Trophoblast cell (in vitro differentiated cells and primary cell): ENCODE results near the gene DERA.

ENCODE experiments used
- DNase-seq, 2 donors: peaks; one replicate each; pipeline ENCODE4 v3.0.0-alpha.2; 2016
- H2AFZ ChIP-seq: 2 replicates; pipeline ENCODE4 v1.6.1; 2013; ENCODE audit warnings: low read length, moderate library complexity, mild to moderate bottlenecking; ENCODE audit not compliant: insufficient read depth, poor library complexity
- H2AK5ac ChIP-seq: 2 replicates; pipeline ENCODE4 v1.6.1; 2013; ENCODE audit warnings: mild to moderate bottlenecking, low read length
- H2BK120ac ChIP-seq: 2 replicates; pipeline ENCODE4 v1.6.1; 2013; ENCODE audit warnings: low read length, mild to moderate bottlenecking, moderate library complexity; ENCODE audit not compliant: insufficient read depth, poor library complexity
- H2BK12ac ChIP-seq: 2 replicates; pipeline ENCODE4 v1.6.1; 2013; ENCODE audit warnings: mild to moderate bottlenecking, low read length, moderate library complexity
- H2BK5ac ChIP-seq: 2 replicates; pipeline ENCODE4 v1.6.1; 2013; ENCODE audit warnings: low read length, low read depth, moderate library complexity, mild to moderate bottlenecking; ENCODE audit not compliant: poor library complexity
- H3K14ac ChIP-seq: 2 replicates; pipeline ENCODE4 v1.6.1; 2013; ENCODE audit warnings: mild to moderate bottlenecking, low read length
- H3K18ac ChIP-seq: 2 replicates; pipeline ENCODE4 v1.6.1; 2013; ENCODE audit warnings: mild to moderate bottlenecking, low read length
- H3K23ac ChIP-seq: 2 replicates; pipeline ENCODE4 v1.6.1; 2013; ENCODE audit warnings: low read length
- H3K27ac ChIP-seq: 2 replicates; pipeline ENCODE4 v1.5.1; 2013; ENCODE audit warnings: low read depth, mild to moderate bottlenecking, inconsistent platforms, low read length, moderate library complexity
- H3K27me3 ChIP-seq: 2 replicates; pipeline ENCODE4 v1.6.1; 2013; ENCODE audit warnings: inconsistent platforms, mild to moderate bottlenecking, low read length, moderate library complexity; ENCODE audit not compliant: insufficient read depth
- H3K36me3 ChIP-seq, 2 experiments: 1 replicate in 1 of 2; 2 replicates in 1 of 2; pipeline ENCODE4 v1.6.1; 2013; ENCODE audit warnings: low read length in 2 of 2, mild to moderate bottlenecking in 2 of 2, moderate library complexity in 1 of 2; ENCODE audit not compliant: insufficient read depth in 2 of 2, control insufficient read depth in 1 of 2
- H3K4ac ChIP-seq: 2 replicates; pipeline ENCODE4 v1.6.1; 2013; ENCODE audit warnings: low read depth, mild to moderate bottlenecking, low read length, moderate library complexity
- H3K4me1 ChIP-seq, 2 experiments: 1 replicate in 1 of 2; 2 replicates in 1 of 2; pipeline ENCODE4 v1.6.1; 2013; ENCODE audit warnings: low read length in 2 of 2, mild to moderate bottlenecking in 2 of 2, moderate library complexity in 1 of 2; ENCODE audit not compliant: insufficient read depth in 2 of 2, control insufficient read depth in 1 of 2
- H3K4me2 ChIP-seq: 2 replicates; pipeline ENCODE4 v1.6.1; 2013; ENCODE audit warnings: inconsistent platforms, mild to moderate bottlenecking, low read length, moderate library complexity
- H3K4me3 ChIP-seq: 2 replicates; pipeline ENCODE4 v1.5.1; 2013; ENCODE audit warnings: mild to moderate bottlenecking, low read depth, low read length, inconsistent platforms
- H3K79me1 ChIP-seq: one replicate; pipeline ENCODE4 v1.6.1; 2013; ENCODE audit warnings: low read length
- H3K79me2 ChIP-seq: 2 replicates; pipeline ENCODE4 v1.6.1; 2013; ENCODE audit warnings: low read length, mild to moderate bottlenecking; ENCODE audit not compliant: control insufficient read depth, insufficient read depth, poor library complexity
- H3K9ac ChIP-seq: 2 replicates; pipeline ENCODE4 v1.6.1; 2013; ENCODE audit warnings: mild to moderate bottlenecking, low read length
- H3K9me3 ChIP-seq: 2 replicates; pipeline ENCODE4 v1.6.1; 2013; ENCODE audit warnings: low read depth, mild to moderate bottlenecking, control low read depth, inconsistent platforms, low read length; ENCODE audit not compliant: insufficient read depth
- H4K12ac ChIP-seq: 2 replicates; pipeline ENCODE4 v1.6.1; 2013; ENCODE audit warnings: low read depth, mild to moderate bottlenecking, low read length, moderate library complexity
- H4K8ac ChIP-seq: 2 replicates; pipeline ENCODE4 v1.6.1; 2013; ENCODE audit warnings: low read depth, mild to moderate bottlenecking, low read length, moderate library complexity
- H4K91ac ChIP-seq: one replicate; pipeline ENCODE4 v1.6.1; 2013; ENCODE audit warnings: low read depth, mild to moderate bottlenecking, low read length, moderate library complexity
- WGBS: extraction: QIAGEN DNeasy Blood & Tissue Kit; methylation state at CpG from one replicate; pipeline ENCODE4 v1.1.7; 2013; ENCODE audit warnings: missing lambda C conversion rate; ENCODE audit not compliant: insufficient read length, insufficient coverage; ENCODE audit errors: extremely low coverage; 5-methylcytosine and 5-hydroxymethylcytosine counted together

The DERA gene

DNA sequence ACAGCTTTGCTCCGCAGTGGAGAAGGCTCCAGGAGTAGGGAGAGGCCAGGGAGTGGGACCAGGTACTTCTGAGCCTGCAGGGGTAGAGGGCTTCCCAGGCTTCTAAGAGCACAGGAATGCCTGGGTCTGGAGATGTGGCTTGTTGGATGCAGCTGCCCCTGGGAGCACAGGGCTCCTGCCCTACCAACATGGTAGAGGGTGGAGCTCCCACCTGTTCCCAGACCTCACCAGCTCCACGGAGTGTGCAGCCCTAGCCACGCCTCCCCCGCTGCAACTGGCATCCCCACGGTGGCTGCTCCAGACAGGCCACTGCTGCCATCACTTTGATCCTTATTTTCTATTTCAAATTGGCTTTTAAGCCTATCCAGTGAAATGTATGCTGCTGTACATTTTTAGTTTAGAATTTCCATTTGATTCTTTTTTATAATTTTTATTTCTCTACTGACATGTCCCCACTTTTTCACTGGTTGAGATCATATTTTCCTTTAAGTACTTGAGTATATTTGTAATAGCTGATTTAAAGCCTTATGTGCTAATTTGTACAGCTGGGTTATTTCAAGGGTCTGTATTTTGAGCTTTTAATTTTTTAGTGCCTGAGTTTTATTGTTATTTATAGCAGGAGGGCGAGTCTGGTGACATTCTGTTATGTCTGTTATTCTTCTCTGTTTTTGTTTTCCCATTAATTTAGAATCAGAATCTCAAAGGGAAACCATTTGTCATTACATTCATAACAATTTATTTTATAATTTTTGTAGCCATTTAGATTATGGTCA lies 78.0 kb downstream of the DERA start:
- Histone ChIP-seq H3K4me3 (no peak overlapping the region), H3K18ac (no peak overlapping the region), H4K91ac (no peak overlapping the region), H2BK120ac (no peak overlapping the region), H3K4ac (no peak overlapping the region), H2AK5ac (no peak overlapping the region), H3K4me2 (no peak overlapping the region), H2BK5ac (no peak overlapping the region), H2BK12ac (no peak overlapping the region), H3K27ac (no peak overlapping the region), H3K4me1 (no peaks in the 10 kb centered on the region), H3K9ac (no peak overlapping the region), H3K79me1 (no peaks in the 10 kb centered on the region), H3K14ac (no peak overlapping the region), H2AFZ (no peak overlapping the region), H3K36me3 (peaks cover 16% of the 10 kb centered on the region in 2 experiments), H3K27me3 (no peaks in the 10 kb centered on the region), H3K79me2 (no peaks in the 10 kb centered on the region), H4K8ac (no peak overlapping the region), H3K9me3 (no peaks in the 10 kb centered on the region), H4K12ac (no peak overlapping the region), H3K23ac (no peak overlapping the region)
- no CpG with 5 or more reads among the region's 6 CpGs for WGBS
- DNase-seq, result no peak

DNA sequence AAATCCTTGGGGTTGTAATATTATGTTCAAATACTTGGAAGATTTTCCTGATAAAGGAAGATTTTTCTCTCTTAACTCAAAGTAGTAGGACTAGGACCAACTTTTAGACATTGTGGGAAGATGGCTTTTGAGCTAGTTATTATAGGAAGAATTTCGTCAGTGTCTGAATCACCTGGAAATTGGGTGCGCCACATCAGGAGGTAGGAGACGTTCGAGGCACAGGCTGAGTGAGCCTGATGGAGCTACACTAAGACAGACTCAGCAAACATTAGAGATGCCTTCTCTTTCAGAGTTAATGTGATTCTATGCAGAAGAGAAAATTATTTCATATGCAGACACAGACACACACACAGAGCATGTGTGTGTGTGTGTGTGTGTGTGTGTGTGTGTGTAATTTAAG lies 84.7 kb downstream of the DERA start:
- no peak for DNase-seq
- Histone ChIP-seq H3K9ac (no peak overlapping the region), H3K27me3 (no peaks in the 10 kb centered on the region), H3K14ac (no peak overlapping the region), H4K91ac (no peak overlapping the region), H3K4me1 (no peaks in the 10 kb centered on the region), H4K8ac (no peak overlapping the region), H3K4me2 (no peak overlapping the region), H3K9me3 (no peaks in the 10 kb centered on the region), H3K79me2 (no peaks in the 10 kb centered on the region), H3K4me3 (no peak overlapping the region), H2AFZ (no peak overlapping the region), H3K27ac (no peak overlapping the region), H2BK5ac (no peak overlapping the region), H3K79me1 (no peaks in the 10 kb centered on the region), H3K18ac (no peak overlapping the region), H2BK120ac (no peak overlapping the region), H3K23ac (no peak overlapping the region), H3K36me3 (no peaks in the 10 kb centered on the region), H3K4ac (no peak overlapping the region), H2BK12ac (no peak overlapping the region), H4K12ac (no peak overlapping the region), H2AK5ac (no peak overlapping the region)
- WGBS, result no CpG with 5 or more reads among the region's 4 CpGs

DNA sequence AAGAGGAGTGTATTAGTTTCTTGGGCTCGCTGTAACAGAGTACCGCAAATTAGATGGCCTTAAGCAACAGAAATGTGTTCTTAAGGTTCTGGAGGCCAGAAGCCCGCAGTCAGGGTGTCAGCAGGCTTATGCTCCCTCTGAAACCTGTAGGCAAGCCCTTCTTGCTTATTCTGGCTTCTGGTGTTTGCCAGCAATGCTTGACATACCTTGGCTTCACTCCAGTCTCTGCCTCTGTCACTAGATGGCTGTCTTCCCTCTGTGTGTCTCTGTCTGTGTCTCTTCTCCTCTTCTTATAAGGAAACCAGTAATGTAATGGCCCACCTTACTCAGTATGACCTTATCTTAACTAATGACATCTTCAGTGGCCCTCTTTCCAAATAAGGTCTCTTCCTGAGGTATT lies 85.1 kb downstream of the DERA start:
- H3K27ac ChIP-seq, result no peak overlapping the region
- peak in 1 of 2 donors; percentile 4 for DNase-seq
- H2BK5ac ChIP-seq, result no peak overlapping the region
- no peak overlapping the region for H2BK12ac ChIP-seq
- H3K4ac ChIP-seq, result no peak overlapping the region
- H3K23ac ChIP-seq, result no peak overlapping the region
- H2BK120ac ChIP-seq, result no peak overlapping the region
- no peaks in the 10 kb centered on the region for H3K4me1 ChIP-seq
- H3K9ac ChIP-seq, result no peak overlapping the region
- no peak overlapping the region for H4K91ac ChIP-seq
- WGBS, result no CpG with 5 or more reads among the region's 3 CpGs
- H3K79me2 ChIP-seq, result no peaks in the 10 kb centered on the region
- no peaks in the 10 kb centered on the region for H3K27me3 ChIP-seq
- H3K14ac ChIP-seq, result no peak overlapping the region
- no peak overlapping the region for H2AK5ac ChIP-seq
- no peaks in the 10 kb centered on the region for H3K9me3 ChIP-seq
- no peak overlapping the region for H3K4me3 ChIP-seq
- H4K12ac ChIP-seq, result no peak overlapping the region
- no peak overlapping the region for H4K8ac ChIP-seq
- H3K79me1 ChIP-seq, result no peaks in the 10 kb centered on the region
- H2AFZ ChIP-seq, result no peak overlapping the region
- no peak overlapping the region for H3K4me2 ChIP-seq
- no peak overlapping the region for H3K18ac ChIP-seq
- H3K36me3 ChIP-seq, result no peaks in the 10 kb centered on the region

DNA sequence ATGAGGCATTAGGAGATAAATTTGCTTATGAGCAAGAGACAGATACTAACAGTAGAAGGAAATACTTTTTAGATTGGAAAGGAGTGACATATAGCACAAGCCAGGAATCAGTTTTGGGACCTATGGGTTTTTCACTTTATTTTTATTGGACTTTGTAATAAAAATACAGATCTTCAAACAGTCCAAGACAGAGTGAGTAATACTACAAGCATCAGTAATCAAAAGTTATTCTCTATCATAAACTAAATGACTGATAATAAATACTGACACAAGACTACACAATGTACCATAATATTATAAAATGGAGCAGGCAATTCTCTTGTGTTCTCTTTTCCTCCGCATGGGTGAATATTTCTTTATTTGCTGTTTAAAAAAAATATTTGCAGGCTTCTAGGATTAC lies 85.8 kb downstream of the DERA start:
- no peak overlapping the region for H3K27ac ChIP-seq
- no peak overlapping the region for H3K4me2 ChIP-seq
- WGBS, result no CpG with 5 or more reads among the region's 1 CpG

More for the DNA sequence above, 85.8 kb downstream of the DERA start:
- DNase-seq, result no peak
- Histone ChIP-seq H3K23ac (no peak overlapping the region), H3K9ac (no peak overlapping the region), H4K12ac (no peak overlapping the region), H3K14ac (no peak overlapping the region), H3K4ac (no peak overlapping the region), H3K4me1 (no peaks in the 10 kb centered on the region), H2BK12ac (no peak overlapping the region), H3K36me3 (no peaks in the 10 kb centered on the region), H2BK120ac (no peak overlapping the region), H3K9me3 (no peaks in the 10 kb centered on the region), H2AFZ (no peak overlapping the region), H4K91ac (no peak overlapping the region), H3K27me3 (no peaks in the 10 kb centered on the region), H2BK5ac (no peak overlapping the region), H3K4me3 (no peak overlapping the region), H3K79me2 (no peaks in the 10 kb centered on the region), H3K18ac (no peak overlapping the region), H2AK5ac (no peak overlapping the region), H4K8ac (no peak overlapping the region), H3K79me1 (no peaks in the 10 kb centered on the region)
